ENCODE measurements around the gene AGAP1. TPM values are rescaled to one million over a fixed set of nuclear protein-coding genes. Genes with fewer than 3 reads are reported as not detected.

The AGAP1 gene
- total and polyA plus RNA-seq, 2 donors = 1.7 to 3.0 TPM

GRCh38 chr2:235716875-235717496, 223.1 kb downstream of the AGAP1 start:
- Histone ChIP-seq H3K4me1 (ENCODE audit: control insufficient read depth in 2 of 2, insufficient read depth in 2 of 2, low read length in 2 of 2) (no peaks in the 10 kb centered on the region), H3K27ac (ENCODE audit: low read depth in 1 of 2, low read length in 1 of 2) (no peak overlapping the region), H3K4me3 (ENCODE audit: low read length in 2 of 2) (no peak overlapping the region), H3K27me3 (ENCODE audit: control insufficient read depth in 2 of 2, insufficient read depth in 1 of 2, low read length in 1 of 2) (no peaks in the 10 kb centered on the region), H3K9me3 (ENCODE audit: control insufficient read depth in 2 of 2, insufficient read depth in 1 of 2, low read length in 1 of 2) (no peaks in the 10 kb centered on the region), H3K36me3 (ENCODE audit: control insufficient read depth in 2 of 2, insufficient read depth in 2 of 2, low read length in 1 of 2) (no peaks in the 10 kb centered on the region)
- WGBS = 93% methylated on average over 13 of the region's 13 CpGs
- DNase-seq (ENCODE audit: low read depth in 6 of 9, low spot score in 9 of 9) = no peak

- no peaks in the 10 kb centered on the region for H3K9me3 ChIP-seq (ENCODE audit: control insufficient read depth in 2 of 2, insufficient read depth in 1 of 2, low read length in 1 of 2)
- no peak for DNase-seq (ENCODE audit: low read depth in 6 of 9, low spot score in 9 of 9)
- no peaks in the 10 kb centered on the region for H3K4me1 ChIP-seq (ENCODE audit: control insufficient read depth in 2 of 2, insufficient read depth in 2 of 2, low read length in 2 of 2)
- no peak overlapping the region for H3K27ac ChIP-seq (ENCODE audit: low read depth in 1 of 2, low read length in 1 of 2)
- no peak overlapping the region for H3K4me3 ChIP-seq (ENCODE audit: low read length in 2 of 2)
- H3K27me3 ChIP-seq (ENCODE audit: control insufficient read depth in 2 of 2, insufficient read depth in 1 of 2, low read length in 1 of 2) = no peaks in the 10 kb centered on the region
- no peaks in the 10 kb centered on the region for H3K36me3 ChIP-seq (ENCODE audit: control insufficient read depth in 2 of 2, insufficient read depth in 2 of 2, low read length in 1 of 2)
- WGBS = 86% methylated on average over 7 of the region's 7 CpGs
Observed at GRCh38 chr2:235719146-235719942, 225.5 kb downstream of the AGAP1 start.

- H3K4me1 ChIP-seq (ENCODE audit: control insufficient read depth in 2 of 2, insufficient read depth in 2 of 2, low read length in 2 of 2) = no peaks in the 10 kb centered on the region
- H3K27ac ChIP-seq (ENCODE audit: low read depth in 1 of 2, low read length in 1 of 2) = no peak overlapping the region
- no peaks in the 10 kb centered on the region for H3K9me3 ChIP-seq (ENCODE audit: control insufficient read depth in 2 of 2, insufficient read depth in 1 of 2, low read length in 1 of 2)
- no peak overlapping the region for H3K4me3 ChIP-seq (ENCODE audit: low read length in 2 of 2)
- DNase-seq (ENCODE audit: low read depth in 6 of 9, low spot score in 9 of 9) = no peak
- 94% methylated on average over 3 of the region's 3 CpGs for WGBS
- H3K27me3 ChIP-seq (ENCODE audit: control insufficient read depth in 2 of 2, insufficient read depth in 1 of 2, low read length in 1 of 2) = no peaks in the 10 kb centered on the region
- H3K36me3 ChIP-seq (ENCODE audit: control insufficient read depth in 2 of 2, insufficient read depth in 2 of 2, low read length in 1 of 2) = no peaks in the 10 kb centered on the region
Observed at GRCh38 chr2:235721625-235722024, 227.8 kb downstream of the AGAP1 start.

- 97% methylated on average over 7 of the region's 7 CpGs for WGBS
- H3K4me3 ChIP-seq (ENCODE audit: low read length in 2 of 2) = no peak overlapping the region
- H3K36me3 ChIP-seq (ENCODE audit: control insufficient read depth in 2 of 2, insufficient read depth in 2 of 2, low read length in 1 of 2) = no peaks in the 10 kb centered on the region
- H3K27ac ChIP-seq (ENCODE audit: low read depth in 1 of 2, low read length in 1 of 2) = no peak overlapping the region
- DNase-seq (ENCODE audit: low read depth in 6 of 9, low spot score in 9 of 9) = no peak
- no peaks in the 10 kb centered on the region for H3K9me3 ChIP-seq (ENCODE audit: control insufficient read depth in 2 of 2, insufficient read depth in 1 of 2, low read length in 1 of 2)
- no peaks in the 10 kb centered on the region for H3K4me1 ChIP-seq (ENCODE audit: control insufficient read depth in 2 of 2, insufficient read depth in 2 of 2, low read length in 2 of 2)
- H3K27me3 ChIP-seq (ENCODE audit: control insufficient read depth in 2 of 2, insufficient read depth in 1 of 2, low read length in 1 of 2) = no peaks in the 10 kb centered on the region
Observed at GRCh38 chr2:235722869-235723268, 229.0 kb downstream of the AGAP1 start.

GRCh38 chr2:235723371-235723770, 229.5 kb downstream of the AGAP1 start:
- no peak for DNase-seq (ENCODE audit: low read depth in 6 of 9, low spot score in 9 of 9)
- Histone ChIP-seq H3K4me1 (ENCODE audit: control insufficient read depth in 2 of 2, insufficient read depth in 2 of 2, low read length in 2 of 2) (no peaks in the 10 kb centered on the region), H3K36me3 (ENCODE audit: control insufficient read depth in 2 of 2, insufficient read depth in 2 of 2, low read length in 1 of 2) (no peaks in the 10 kb centered on the region), H3K4me3 (ENCODE audit: low read length in 2 of 2) (no peak overlapping the region), H3K9me3 (ENCODE audit: control insufficient read depth in 2 of 2, insufficient read depth in 1 of 2, low read length in 1 of 2) (no peaks in the 10 kb centered on the region), H3K27me3 (ENCODE audit: control insufficient read depth in 2 of 2, insufficient read depth in 1 of 2, low read length in 1 of 2) (no peaks in the 10 kb centered on the region), H3K27ac (ENCODE audit: low read depth in 1 of 2, low read length in 1 of 2) (no peak overlapping the region)
- WGBS = 87% methylated on average over 6 of the region's 6 CpGs

- Histone ChIP-seq H3K4me1 (ENCODE audit: control insufficient read depth in 2 of 2, insufficient read depth in 2 of 2, low read length in 2 of 2) (no peaks in the 10 kb centered on the region), H3K4me3 (ENCODE audit: low read length in 2 of 2) (no peak overlapping the region), H3K27ac (ENCODE audit: low read depth in 1 of 2, low read length in 1 of 2) (no peak overlapping the region), H3K36me3 (ENCODE audit: control insufficient read depth in 2 of 2, insufficient read depth in 2 of 2, low read length in 1 of 2) (no peaks in the 10 kb centered on the region), H3K27me3 (ENCODE audit: control insufficient read depth in 2 of 2, insufficient read depth in 1 of 2, low read length in 1 of 2) (no peaks in the 10 kb centered on the region), H3K9me3 (ENCODE audit: control insufficient read depth in 2 of 2, insufficient read depth in 1 of 2, low read length in 1 of 2) (no peaks in the 10 kb centered on the region)
- WGBS = 96% methylated on average over 16 of the region's 16 CpGs
- no peak for DNase-seq (ENCODE audit: low read depth in 6 of 9, low spot score in 9 of 9)
Observed at GRCh38 chr2:235723811-235724465, 230.1 kb downstream of the AGAP1 start.

- no peak for DNase-seq (ENCODE audit: low read depth in 6 of 9, low spot score in 9 of 9)
- H3K27me3 ChIP-seq (ENCODE audit: control insufficient read depth in 2 of 2, insufficient read depth in 1 of 2, low read length in 1 of 2) = no peaks in the 10 kb centered on the region
- H3K27ac ChIP-seq (ENCODE audit: low read depth in 1 of 2, low read length in 1 of 2) = no peak overlapping the region
- H3K4me3 ChIP-seq (ENCODE audit: low read length in 2 of 2) = no peak overlapping the region
- WGBS = 88% methylated on average over 8 of the region's 8 CpGs
- H3K9me3 ChIP-seq (ENCODE audit: control insufficient read depth in 2 of 2, insufficient read depth in 1 of 2, low read length in 1 of 2) = no peaks in the 10 kb centered on the region
- no peaks in the 10 kb centered on the region for H3K36me3 ChIP-seq (ENCODE audit: control insufficient read depth in 2 of 2, insufficient read depth in 2 of 2, low read length in 1 of 2)
- H3K4me1 ChIP-seq (ENCODE audit: control insufficient read depth in 2 of 2, insufficient read depth in 2 of 2, low read length in 2 of 2) = no peaks in the 10 kb centered on the region
Observed at GRCh38 chr2:235725016-235725489, 231.2 kb downstream of the AGAP1 start.

- Histone ChIP-seq H3K36me3 (ENCODE audit: control insufficient read depth in 2 of 2, insufficient read depth in 2 of 2, low read length in 1 of 2) (no peaks in the 10 kb centered on the region), H3K9me3 (ENCODE audit: control insufficient read depth in 2 of 2, insufficient read depth in 1 of 2, low read length in 1 of 2) (no peaks in the 10 kb centered on the region), H3K4me3 (ENCODE audit: low read length in 2 of 2) (no peak overlapping the region), H3K4me1 (ENCODE audit: control insufficient read depth in 2 of 2, insufficient read depth in 2 of 2, low read length in 2 of 2) (no peaks in the 10 kb centered on the region), H3K27me3 (ENCODE audit: control insufficient read depth in 2 of 2, insufficient read depth in 1 of 2, low read length in 1 of 2) (no peaks in the 10 kb centered on the region), H3K27ac (ENCODE audit: low read depth in 1 of 2, low read length in 1 of 2) (no peak overlapping the region)
- WGBS = 96% methylated on average over 4 of the region's 4 CpGs
- no peak for DNase-seq (ENCODE audit: low read depth in 6 of 9, low spot score in 9 of 9)
Observed at GRCh38 chr2:235725841-235726240, 232.0 kb downstream of the AGAP1 start.

GRCh38 chr2:235726554-235726953, 232.7 kb downstream of the AGAP1 start:
- Histone ChIP-seq H3K4me1 (ENCODE audit: control insufficient read depth in 2 of 2, insufficient read depth in 2 of 2, low read length in 2 of 2) (no peaks in the 10 kb centered on the region), H3K36me3 (ENCODE audit: control insufficient read depth in 2 of 2, insufficient read depth in 2 of 2, low read length in 1 of 2) (no peaks in the 10 kb centered on the region), H3K9me3 (ENCODE audit: control insufficient read depth in 2 of 2, insufficient read depth in 1 of 2, low read length in 1 of 2) (no peaks in the 10 kb centered on the region), H3K27ac (ENCODE audit: low read depth in 1 of 2, low read length in 1 of 2) (no peak overlapping the region), H3K4me3 (ENCODE audit: low read length in 2 of 2) (no peak overlapping the region), H3K27me3 (ENCODE audit: control insufficient read depth in 2 of 2, insufficient read depth in 1 of 2, low read length in 1 of 2) (no peaks in the 10 kb centered on the region)
- WGBS = 98% methylated on average over 5 of the region's 5 CpGs
- DNase-seq (ENCODE audit: low read depth in 6 of 9, low spot score in 9 of 9) = no peak
